GDM1 (cell line): ENCODE data around the gene NADK.
"Not testable (repeated sequence)": the region's sequence is repeated elsewhere in the genome, so short reads cannot be mapped to it uniquely, and the experiment has no call there.

Source experiments
- DNase-seq: peaks from one replicate; lab custom pipeline; 2025; lab: John Stamatoyannopoulos, UW

NADK gene

GRCh38 chr1:1746566-1746909 lies 31.7 kb downstream of the NADK start:
- not testable (repeated sequence) for DNase-seq

- peak; percentile 61 for DNase-seq
Observed at GRCh38 chr1:1745651-1746565, 32.4 kb downstream of the NADK start.

- DNase-seq, result not testable (repeated sequence)
Observed at GRCh38 chr1:1742529-1742928, 35.7 kb downstream of the NADK start.

- not testable (repeated sequence) for DNase-seq
Observed at GRCh38 chr1:1741013-1741412, 37.3 kb downstream of the NADK start.

GRCh38 chr1:1738799-1739337 lies 39.4 kb downstream of the NADK start:
- not testable (repeated sequence) for DNase-seq

GRCh38 chr1:1737675-1738590 lies 40.3 kb downstream of the NADK start:
- not testable (repeated sequence) for DNase-seq

- DNase-seq, result no peak
Observed at GRCh38 chr1:1732381-1732780, 45.9 kb downstream of the NADK start.

GRCh38 chr1:1730870-1731269 lies 47.4 kb downstream of the NADK start:
- DNase-seq, result no peak

- not testable (repeated sequence) for DNase-seq
Observed at GRCh38 chr1:1730230-1730629, 48.0 kb downstream of the NADK start.

- DNase-seq, result not testable (repeated sequence)
Observed at GRCh38 chr1:1729116-1729816, 49.0 kb downstream of the NADK start.

GRCh38 chr1:1728308-1729005 lies 49.8 kb downstream of the NADK start:
- DNase-seq, result not testable (repeated sequence)

- DNase-seq, result not testable (repeated sequence)
Observed at GRCh38 chr1:1727131-1727651, 51.1 kb downstream of the NADK start.

- DNase-seq, result not testable (repeated sequence)
Observed at GRCh38 chr1:1726088-1726487, 52.2 kb downstream of the NADK start.

- DNase-seq, result peak; percentile 98
Observed at GRCh38 chr1:1724035-1724864, 54.0 kb downstream of the NADK start, which contains the start of gene CDK11A. CDK11A (minus strand) TSS chr1:1724357; CDS start chr1:1722818, 1,539 bp downstream.

- no peak for DNase-seq
Observed at GRCh38 chr1:1721201-1721600, 57.1 kb downstream of the NADK start.

- DNase-seq, result not testable (repeated sequence)
Observed at GRCh38 chr1:1715109-1715883, 63.0 kb downstream of the NADK start.

GRCh38 chr1:1707897-1708296 lies 70.4 kb downstream of the NADK start:
- not testable (repeated sequence) for DNase-seq

GRCh38 chr1:1707241-1707640 lies 71.0 kb downstream of the NADK start:
- DNase-seq, result not testable (repeated sequence)

- DNase-seq, result not testable (repeated sequence)
Observed at GRCh38 chr1:1705623-1706022, 72.6 kb downstream of the NADK start.
